Neuron (in vitro differentiated cells): ENCODE data around the gene PRDX3.
A peak's percentile ranks its signal among the peaks of the same experiment; 100 is the strongest.
"Not testable (repeated sequence)": the region's sequence is repeated elsewhere in the genome, so short reads cannot be mapped to it uniquely, and the experiment has no call there.

Experiments used
- H2AFZ ChIP-seq: one replicate; pipeline ENCODE4 v1.6.1; 2013; ENCODE audit warnings: low read depth, mild to moderate bottlenecking, inconsistent platforms, low read length, moderate library complexity
- H3K27me3 ChIP-seq: one replicate; pipeline ENCODE4 v1.6.1; 2013; ENCODE audit warnings: low read length; ENCODE audit not compliant: insufficient read depth
- H3K36me3 ChIP-seq: one replicate; pipeline ENCODE4 v1.6.1; 2013; ENCODE audit warnings: low read length; ENCODE audit not compliant: insufficient read depth
- H3K4me1 ChIP-seq: one replicate; pipeline ENCODE4 v1.6.1; 2013; ENCODE audit warnings: low read length; ENCODE audit not compliant: insufficient read depth
- H3K4me3 ChIP-seq: 2 replicates; pipeline ENCODE4 v1.5.1; 2013; ENCODE audit warnings: mild to moderate bottlenecking, low read length, moderate library complexity
- H3K9me3 ChIP-seq: one replicate; pipeline ENCODE4 v1.6.1; 2013; ENCODE audit warnings: low read length

PRDX3 gene

DNA sequence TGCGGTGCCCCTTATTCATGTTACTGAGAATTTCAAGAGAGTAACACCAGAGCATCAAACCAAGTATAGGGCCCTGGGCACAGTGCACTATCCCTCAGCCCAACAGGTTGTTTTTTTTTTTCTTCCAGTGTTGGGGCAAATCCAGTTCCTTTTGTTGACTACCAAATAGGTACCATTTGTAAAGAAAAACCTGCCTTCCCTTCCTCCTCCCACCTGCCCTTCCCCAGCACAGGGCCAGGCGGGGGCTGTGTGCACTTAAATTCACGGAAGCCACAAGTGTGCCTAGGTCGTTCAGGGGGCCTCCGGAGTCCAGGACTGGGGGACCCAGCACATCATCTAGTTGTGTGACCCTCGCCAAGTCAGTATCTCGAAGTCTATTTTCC, 12.5 kb downstream of the PRDX3 start:
- peaks cover 28% of the 10 kb centered on the region for H3K36me3 ChIP-seq
- H3K4me1 ChIP-seq, result peaks cover 17% of the 10 kb centered on the region
- H3K27me3 ChIP-seq, result no peaks in the 10 kb centered on the region
- H3K4me3 ChIP-seq, result peak overlapping the region; percentile 53
- no peaks in the 10 kb centered on the region for H3K9me3 ChIP-seq
- peak overlapping the region; percentile 92 for H2AFZ ChIP-seq

- Histone ChIP-seq H3K9me3 (no peaks in the 10 kb centered on the region), H3K27me3 (no peaks in the 10 kb centered on the region), H3K36me3 (peaks cover 25% of the 10 kb centered on the region), H3K4me1 (peaks cover 17% of the 10 kb centered on the region), H2AFZ (peak within 1 kb of the TSS; percentile 92), H3K4me3 (peak within 1 kb of the TSS; percentile 53)
Observed at GRCh38 chr10:119165171-119166117, 13.2 kb downstream of the PRDX3 start, which contains the start of gene SFXN4. TSS of gene SFXN4 (minus strand) at chr10:119165714. CDS start at chr10:119165647, 67 bp downstream.

- no peaks in the 10 kb centered on the region for H3K27me3 ChIP-seq
- H3K4me3 ChIP-seq, result no peak overlapping the region
- no peak overlapping the region for H2AFZ ChIP-seq
- H3K36me3 ChIP-seq, result peaks cover 14% of the 10 kb centered on the region
- no peaks in the 10 kb centered on the region for H3K9me3 ChIP-seq
- H3K4me1 ChIP-seq, result peaks cover 17% of the 10 kb centered on the region
Observed at GRCh38 chr10:119162452-119163092, 16.0 kb downstream of the PRDX3 start.

DNA sequence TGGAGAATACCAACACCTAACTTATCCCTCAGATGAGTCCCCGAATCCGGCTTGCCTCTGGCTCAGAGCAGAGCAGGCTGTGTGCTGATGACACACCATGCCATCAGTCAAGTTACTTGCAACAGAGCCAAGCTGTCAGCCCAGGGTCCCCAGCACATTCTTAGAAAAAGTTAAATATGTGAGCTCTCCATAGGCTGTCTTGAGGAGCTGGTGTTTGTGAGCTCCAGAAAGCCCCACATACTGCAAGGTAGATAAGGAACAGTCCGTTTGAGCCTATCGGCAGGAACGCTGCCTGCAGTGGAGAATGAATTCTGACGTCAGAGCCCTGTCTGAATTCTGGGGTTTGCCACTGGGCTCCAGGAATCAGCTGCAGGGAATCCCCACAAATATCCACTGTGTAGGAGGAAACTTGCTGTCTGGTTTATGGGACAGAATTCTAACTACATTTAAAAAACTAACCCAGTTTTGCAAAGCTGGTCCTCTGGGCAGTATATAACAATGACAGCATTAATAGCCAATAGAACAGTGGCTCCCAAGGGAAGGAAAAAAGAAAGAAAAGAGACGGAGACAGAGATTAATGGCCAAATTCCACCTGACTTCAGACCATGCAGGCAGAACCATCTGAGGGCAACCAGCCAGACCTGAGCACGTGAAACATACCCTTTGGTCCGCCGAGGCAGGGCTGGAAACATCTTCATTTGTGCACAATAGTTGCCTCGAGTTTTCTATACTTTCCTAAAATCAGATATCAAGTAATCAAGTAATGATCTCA, 16.7 kb downstream of the PRDX3 start:
- Histone ChIP-seq H3K36me3 (peaks cover 14% of the 10 kb centered on the region), H2AFZ (no peak overlapping the region), H3K27me3 (no peaks in the 10 kb centered on the region), H3K4me1 (peaks cover 14% of the 10 kb centered on the region), H3K4me3 (no peak overlapping the region), H3K9me3 (no peaks in the 10 kb centered on the region)

GRCh38 chr10:119159332-119159731, 19.3 kb downstream of the PRDX3 start:
- Histone ChIP-seq H3K27me3 (no peaks in the 10 kb centered on the region), H3K36me3 (peaks cover 31% of the 10 kb centered on the region), H3K4me3 (no peak overlapping the region), H2AFZ (no peak overlapping the region), H3K9me3 (no peaks in the 10 kb centered on the region), H3K4me1 (no peaks in the 10 kb centered on the region)

- H3K4me3 ChIP-seq, result no peak overlapping the region
- no peaks in the 10 kb centered on the region for H3K9me3 ChIP-seq
- peaks cover 2% of the 10 kb centered on the region for H3K4me1 ChIP-seq
- H3K27me3 ChIP-seq, result no peaks in the 10 kb centered on the region
- no peak overlapping the region for H2AFZ ChIP-seq
- peaks cover 29% of the 10 kb centered on the region for H3K36me3 ChIP-seq
Observed at GRCh38 chr10:119153661-119154060, 25.0 kb downstream of the PRDX3 start.

- Histone ChIP-seq H2AFZ (no peak overlapping the region), H3K9me3 (no peaks in the 10 kb centered on the region), H3K4me3 (no peak overlapping the region), H3K4me1 (peaks cover 2% of the 10 kb centered on the region), H3K36me3 (peaks cover 26% of the 10 kb centered on the region), H3K27me3 (no peaks in the 10 kb centered on the region)
Observed at GRCh38 chr10:119153041-119153440, 25.6 kb downstream of the PRDX3 start.

GRCh38 chr10:119151601-119152000, 27.0 kb downstream of the PRDX3 start:
- H3K36me3 ChIP-seq, result peaks cover 24% of the 10 kb centered on the region
- not testable (repeated sequence) for H2AFZ ChIP-seq, H3K9me3 ChIP-seq

GRCh38 chr10:119149729-119150128, 28.9 kb downstream of the PRDX3 start:
- no peaks in the 10 kb centered on the region for H3K9me3 ChIP-seq
- no peak overlapping the region for H3K4me3 ChIP-seq
- no peaks in the 10 kb centered on the region for H3K27me3 ChIP-seq
- H3K36me3 ChIP-seq, result peaks cover 14% of the 10 kb centered on the region
- H3K4me1 ChIP-seq, result peaks cover 2% of the 10 kb centered on the region
- H2AFZ ChIP-seq, result no peak overlapping the region

More at GRCh38 chr10:119151601-119152000, 27.0 kb downstream of the PRDX3 start:
- H3K27me3 ChIP-seq, H3K4me1 ChIP-seq, H3K4me3 ChIP-seq: not testable (repeated sequence)

GRCh38 chr10:119149157-119149556, 29.5 kb downstream of the PRDX3 start:
- Histone ChIP-seq H3K36me3 (peaks cover 9% of the 10 kb centered on the region), H3K4me3 (no peak overlapping the region), H2AFZ (no peak overlapping the region), H3K4me1 (peaks cover 2% of the 10 kb centered on the region), H3K27me3 (no peaks in the 10 kb centered on the region), H3K9me3 (no peaks in the 10 kb centered on the region)

DNA sequence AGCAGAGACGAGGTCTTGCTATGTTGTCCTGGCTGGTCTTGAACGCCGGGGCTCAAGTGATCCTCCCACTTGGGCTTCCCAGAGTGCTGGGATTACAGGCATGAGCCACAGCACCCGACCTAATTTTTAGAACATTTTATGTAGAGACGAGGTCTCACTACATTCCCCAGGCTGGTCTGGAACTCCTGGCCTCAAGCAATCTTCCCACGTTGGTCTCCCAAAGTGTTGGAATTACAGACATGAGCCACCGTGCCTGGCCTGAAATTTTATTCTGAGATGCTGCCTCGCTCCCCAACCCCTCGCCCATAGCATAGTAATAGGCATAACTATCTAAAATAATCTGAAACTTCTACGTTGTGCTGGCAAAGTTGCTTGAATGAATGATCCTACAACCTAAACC, 35.0 kb downstream of the PRDX3 start:
- Histone ChIP-seq H3K9me3 (no peaks in the 10 kb centered on the region), H3K36me3 (peaks cover 8% of the 10 kb centered on the region), H3K4me3 (no peak overlapping the region), H2AFZ (no peak overlapping the region), H3K4me1 (no peaks in the 10 kb centered on the region), H3K27me3 (no peaks in the 10 kb centered on the region)

GRCh38 chr10:119140603-119141245, 37.9 kb downstream of the PRDX3 start:
- H2AFZ ChIP-seq, result no peak overlapping the region
- H3K4me3 ChIP-seq, result no peak overlapping the region
- no peaks in the 10 kb centered on the region for H3K4me1 ChIP-seq
- H3K36me3 ChIP-seq, result peaks cover 7% of the 10 kb centered on the region
- no peaks in the 10 kb centered on the region for H3K27me3 ChIP-seq
- no peaks in the 10 kb centered on the region for H3K9me3 ChIP-seq
